PC-9 (cell line): Measurements from ENCODE around the gene CRACDL. TPM values are rescaled to one million over a fixed set of nuclear protein-coding genes. Genes with fewer than 3 reads are reported as not detected.

ENCODE experiments used
- Bru-seq: library from RNA; stranded (reverse); fragments of 400-500 nt; gene quantifications from one replicate; lab custom pipeline; 2021; lab: Mats Ljungman, UMichigan
- BruChase-seq, 2 experiments: library from RNA; stranded (reverse); fragments of 400-500 nt; gene quantifications; one replicate each; lab custom pipeline; 2021; lab: Mats Ljungman, UMichigan
- BruUV-seq: library from RNA; stranded (reverse); fragments of 400-500 nt; replicated peaks from 2 replicates; lab custom pipeline; 2021; lab: Mats Ljungman, UMichigan
- CTCF ChIA-PET: fragments of 300-600 bp; sonication (Branson Sonifier 250); formaldehyde crosslinking; loops from one replicate; lab custom pipeline; 2022; ENCODE audit warnings: antibody characterized with exemption; lab: Charles Lee
- POLR2A ChIA-PET: fragments of 300-600 bp; sonication (Branson Sonifier 250); formaldehyde crosslinking; loops from one replicate; lab custom pipeline; 2022; ENCODE audit warnings: antibody characterized with exemption; ENCODE audit not compliant: unreplicated experiment; lab: Charles Lee
- DNase-seq, 2 experiments: peaks; one replicate each; pipeline versions ENCODE4 v3.0.0 to v3.0.0-alpha.2; 2015 to 2022; ENCODE audit warnings: mixed read lengths in 1 of 2
- H2AFZ ChIP-seq: fragments of 200-600 bp; sonication (generic); 2 replicates; pipeline ENCODE4 v1.8.1; 2017; ENCODE audit warnings: antibody characterized with exemption
- H3F3A ChIP-seq: fragments of 200-600 bp; sonication (generic); 2 replicates; pipeline ENCODE4 v1.8.1; 2017; ENCODE audit warnings: antibody characterized with exemption, mild to moderate bottlenecking, low read depth; ENCODE audit not compliant: insufficient read depth
- H3K27ac ChIP-seq: fragments of 200-600 bp; sonication (generic); 2 replicates; pipeline ENCODE4 v1.6.1; 2016; ENCODE audit warnings: mixed run types
- H3K27me3 ChIP-seq: fragments of 200-600 bp; sonication (generic); 2 replicates; pipeline ENCODE4 v1.6.1; 2016; ENCODE audit warnings: low read depth, mixed run types; ENCODE audit not compliant: insufficient read depth
- H3K36me3 ChIP-seq: fragments of 200-600 bp; sonication (generic); 2 replicates; pipeline ENCODE4 v1.6.1; 2016; ENCODE audit warnings: low read depth, mixed run types
- H3K4me1 ChIP-seq: fragments of 200-600 bp; sonication (generic); replicated peaks from 2 replicates; pipeline ENCODE4 v1.6.1; 2016; ENCODE audit warnings: mixed run types; ENCODE audit not compliant: insufficient read depth
- H3K4me2 ChIP-seq: fragments of 200-600 bp; sonication (generic); 2 replicates; pipeline ENCODE4 v1.6.1; 2017; ENCODE audit warnings: mixed run types
- H3K4me3 ChIP-seq: fragments of 200-600 bp; sonication (generic); 2 replicates; pipeline ENCODE4 v1.6.1; 2016; ENCODE audit warnings: mixed run types
- H3K79me2 ChIP-seq: fragments of 200-600 bp; sonication (generic); 2 replicates; pipeline ENCODE4 v1.6.1; 2017; ENCODE audit warnings: low read depth, mixed run types
- H3K9me2 ChIP-seq: fragments of 200-600 bp; sonication (generic); 2 replicates; pipeline ENCODE4 v1.8.1; 2017; ENCODE audit warnings: mild to moderate bottlenecking; ENCODE audit not compliant: insufficient read depth
- H3K9me3 ChIP-seq: fragments of 200-600 bp; sonication (generic); 2 replicates; pipeline ENCODE4 v1.8.1; 2016; ENCODE audit warnings: low read depth; ENCODE audit not compliant: insufficient read depth
- H4K20me1 ChIP-seq: fragments of 200-600 bp; sonication (generic); 2 replicates; pipeline ENCODE4 v1.8.1; 2017; ENCODE audit not compliant: insufficient read depth
- EZH2 ChIP-seq: fragments of 200-600 bp; sonication (generic); IDR thresholded peaks from 2 replicates; pipeline ENCODE4 v1.8.0; 2017; ENCODE audit warnings: antibody characterized with exemption, low read depth
- intact Hi-C: fragments of 100-400 bp; cut with micrococcal nuclease; formaldehyde crosslinking; loops from one replicate; pipeline ENCODE4 v1.10.0; 2022; ENCODE audit not compliant: unreplicated experiment
- long read RNA-seq: library from polyadenylated mRNA; stranded (forward); transcript quantifications from one replicate; pipeline ENCODE4 v2.0.0, GENCODE V29; 2022
- total RNA-seq: library from RNA; stranded (reverse); gene quantifications from 2 replicates; pipeline ENCODE4 v1.2.3, GENCODE V29; 2021
- TF ChIP-seq, protein P1 (sequence below): fragments of 200-600 bp; sonication (generic); conservative IDR thresholded peaks from 2 replicates; pipeline ENCODE4 v1.6.1; 2017; ENCODE audit warnings: mixed run types, antibody characterized with exemption, mild to moderate bottlenecking, moderate library complexity

CRACDL gene, protein sequence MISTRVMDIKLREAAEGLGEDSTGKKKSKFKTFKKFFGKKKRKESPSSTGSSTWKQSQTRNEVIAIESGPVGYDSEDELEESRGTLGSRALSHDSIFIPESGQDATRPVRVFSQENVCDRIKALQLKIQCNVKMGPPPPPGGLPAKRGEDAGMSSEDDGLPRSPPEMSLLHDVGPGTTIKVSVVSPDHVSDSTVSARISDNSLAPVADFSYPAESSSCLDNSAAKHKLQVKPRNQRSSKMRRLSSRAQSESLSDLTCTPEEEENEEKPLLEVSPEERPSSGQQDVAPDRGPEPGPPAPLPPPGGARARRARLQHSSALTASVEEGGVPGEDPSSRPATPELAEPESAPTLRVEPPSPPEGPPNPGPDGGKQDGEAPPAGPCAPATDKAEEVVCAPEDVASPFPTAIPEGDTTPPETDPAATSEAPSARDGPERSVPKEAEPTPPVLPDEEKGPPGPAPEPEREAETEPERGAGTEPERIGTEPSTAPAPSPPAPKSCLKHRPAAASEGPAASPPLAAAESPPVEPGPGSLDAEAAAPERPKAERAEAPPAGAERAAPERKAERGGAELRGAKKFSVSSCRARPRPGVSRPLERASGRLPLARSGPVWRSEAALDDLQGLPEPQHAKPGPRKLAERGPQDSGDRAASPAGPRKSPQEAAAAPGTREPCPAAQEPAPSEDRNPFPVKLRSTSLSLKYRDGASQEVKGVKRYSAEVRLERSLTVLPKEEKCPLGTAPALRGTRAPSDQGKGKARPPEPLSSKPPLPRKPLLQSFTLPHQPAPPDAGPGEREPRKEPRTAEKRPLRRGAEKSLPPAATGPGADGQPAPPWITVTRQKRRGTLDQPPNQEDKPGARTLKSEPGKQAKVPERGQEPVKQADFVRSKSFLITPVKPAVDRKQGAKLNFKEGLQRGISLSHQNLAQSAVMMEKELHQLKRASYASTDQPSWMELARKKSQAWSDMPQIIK
- total RNA-seq = 29.6 and 33.7 TPM in 2 replicates
- Bru-seq, nascent RNA = percentile 64 among the genes with signal in this experiment
- BruChase-seq, experiment 1, labeled RNA remaining after a 2-hour chase = percentile 60 among the genes with signal in this experiment
- BruChase-seq, experiment 2, labeled RNA remaining after a 6-hour chase = percentile 56 among the genes with signal in this experiment
- long read RNA-seq, partial matches to known transcripts = 6 of 37 reads
- long read RNA-seq, other reads (novel, unspliced or antisense) = 31 of 37 reads

DNA sequence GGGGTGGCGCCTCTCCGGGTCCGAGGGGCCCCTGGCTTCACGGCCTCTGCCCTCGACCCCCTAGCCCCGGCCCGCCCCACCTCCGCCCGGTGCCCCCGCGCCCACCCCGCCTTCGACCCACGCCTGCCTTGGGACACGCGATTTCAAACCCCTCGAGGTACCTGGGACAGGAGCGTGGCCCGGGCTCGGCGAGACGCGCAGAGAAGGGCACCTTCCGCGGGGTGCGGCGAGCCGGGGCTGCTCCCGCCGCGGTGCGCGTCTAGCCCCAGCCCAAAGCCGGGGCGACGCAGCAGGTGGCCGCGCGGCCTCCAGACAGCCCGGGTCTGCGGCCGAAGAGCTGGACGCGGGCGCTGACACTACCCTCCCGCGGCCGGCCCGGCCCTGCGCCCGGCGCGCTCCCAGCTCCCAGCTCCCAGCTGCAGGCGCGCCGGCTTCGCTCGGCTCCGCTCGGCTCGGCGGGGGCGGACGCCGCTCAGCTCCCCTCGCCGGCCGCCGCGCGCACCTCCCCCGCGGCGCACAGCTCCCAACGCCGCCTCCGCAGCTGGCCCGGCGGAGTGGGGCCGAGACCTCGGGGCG lies at the start of gene CRACDL:
CRACDL (minus strand) TSS at position 449 of the 576 bp plus-strand sequence. CDS start 89,425 bp downstream, outside the sequence.
- H3F3A ChIP-seq = no peaks in the 10 kb centered on the region
- H4K20me1 ChIP-seq = no peaks in the 10 kb centered on the region
- no peaks in the 10 kb centered on the region for H3K9me2 ChIP-seq
- peaks cover 47% of the 10 kb centered on the region for H3K27me3 ChIP-seq
- no TSS peak for BruUV-seq
- H3K4me3 ChIP-seq = peak within 1 kb of the TSS; percentile 54; the same call in 1 of the 2 replicates
- peak within 1 kb of the TSS; percentile 78 for H3K4me2 ChIP-seq
- H3K27ac ChIP-seq = no peak within 1 kb of the TSS
- TF ChIP-seq, protein P1, sequence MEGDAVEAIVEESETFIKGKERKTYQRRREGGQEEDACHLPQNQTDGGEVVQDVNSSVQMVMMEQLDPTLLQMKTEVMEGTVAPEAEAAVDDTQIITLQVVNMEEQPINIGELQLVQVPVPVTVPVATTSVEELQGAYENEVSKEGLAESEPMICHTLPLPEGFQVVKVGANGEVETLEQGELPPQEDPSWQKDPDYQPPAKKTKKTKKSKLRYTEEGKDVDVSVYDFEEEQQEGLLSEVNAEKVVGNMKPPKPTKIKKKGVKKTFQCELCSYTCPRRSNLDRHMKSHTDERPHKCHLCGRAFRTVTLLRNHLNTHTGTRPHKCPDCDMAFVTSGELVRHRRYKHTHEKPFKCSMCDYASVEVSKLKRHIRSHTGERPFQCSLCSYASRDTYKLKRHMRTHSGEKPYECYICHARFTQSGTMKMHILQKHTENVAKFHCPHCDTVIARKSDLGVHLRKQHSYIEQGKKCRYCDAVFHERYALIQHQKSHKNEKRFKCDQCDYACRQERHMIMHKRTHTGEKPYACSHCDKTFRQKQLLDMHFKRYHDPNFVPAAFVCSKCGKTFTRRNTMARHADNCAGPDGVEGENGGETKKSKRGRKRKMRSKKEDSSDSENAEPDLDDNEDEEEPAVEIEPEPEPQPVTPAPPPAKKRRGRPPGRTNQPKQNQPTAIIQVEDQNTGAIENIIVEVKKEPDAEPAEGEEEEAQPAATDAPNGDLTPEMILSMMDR = no peak
- TF ChIP-seq EZH2 = no peak
- H3K9me3 ChIP-seq = no peaks in the 10 kb centered on the region
- ChIA-PET POLR2A (no interaction called here), CTCF (no interaction called here)
- H3K79me2 ChIP-seq = no peaks in the 10 kb centered on the region
- intact Hi-C loops = loop anchor here (2.0 to 5.0 kb wide), 3 partner anchors 27 to 289 kb away; no protein-coding TSS in a partner anchor
- peak within 1 kb of the TSS; percentile 77; the same call in 1 of the 2 replicates for H2AFZ ChIP-seq
- DNase-seq = peak in 1 of 2 experiments; percentile 35
- H3K36me3 ChIP-seq = no peaks in the 10 kb centered on the region
- H3K4me1 ChIP-seq = no peaks in the 10 kb centered on the region

GRCh38 chr2:98975611-98976010 lies 39.6 kb upstream of the CRACDL start:
- H4K20me1 ChIP-seq = no peaks in the 10 kb centered on the region
- no peaks in the 10 kb centered on the region for H3F3A ChIP-seq
- H3K4me2 ChIP-seq = no peak overlapping the region
- H3K4me3 ChIP-seq = no peak overlapping the region
- no peaks in the 10 kb centered on the region for H3K36me3 ChIP-seq
- BruUV-seq = no TSS peak
- TF ChIP-seq EZH2 = no peak
- TF ChIP-seq, protein P1 = no peak
- no peaks in the 10 kb centered on the region for H3K27me3 ChIP-seq
- no peaks in the 10 kb centered on the region for H3K79me2 ChIP-seq
- no peak overlapping the region for H3K27ac ChIP-seq
- no peak overlapping the region for H2AFZ ChIP-seq
- POLR2A ChIA-PET = no interaction called here
- intact Hi-C loops = no loop called here
- no peaks in the 10 kb centered on the region for H3K4me1 ChIP-seq
- H3K9me3 ChIP-seq = peaks cover 12% of the 10 kb centered on the region; the same call in 1 of the 2 replicates
- CTCF ChIA-PET = no interaction called here
- H3K9me2 ChIP-seq = peaks cover 5% of the 10 kb centered on the region; the same call in 1 of the 2 replicates
- peak in 1 of 2 experiments; percentile 30 for DNase-seq
